ENCODE data around the gene THSD4.
A peak's percentile ranks its signal among the peaks of the same experiment; 100 is the strongest.
"Not testable (repeated sequence)": the region's sequence is repeated elsewhere in the genome, so short reads cannot be mapped to it uniquely, and the experiment has no call there.

Gene THSD4

DNA sequence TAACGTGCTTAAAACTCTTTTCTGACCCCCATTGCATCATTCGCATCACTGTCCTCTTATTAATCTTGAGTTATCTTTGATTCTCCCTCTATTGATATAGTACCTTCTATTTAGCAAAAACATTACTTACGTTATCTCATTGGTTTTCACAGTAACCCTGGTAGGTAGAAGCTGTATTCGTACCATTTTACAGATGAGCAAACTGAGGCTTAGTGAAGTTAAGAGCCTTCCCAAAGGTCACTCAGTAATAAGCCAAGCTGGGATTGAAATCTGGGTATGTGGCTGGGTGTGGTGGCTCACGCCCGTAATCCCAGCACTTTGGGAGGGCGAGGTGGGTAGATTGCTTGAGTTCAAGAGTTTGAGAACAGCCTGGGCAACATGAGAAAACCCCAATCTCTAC is 244.0 kb downstream of the THSD4 start:
- DNase-seq: no peak

DNA sequence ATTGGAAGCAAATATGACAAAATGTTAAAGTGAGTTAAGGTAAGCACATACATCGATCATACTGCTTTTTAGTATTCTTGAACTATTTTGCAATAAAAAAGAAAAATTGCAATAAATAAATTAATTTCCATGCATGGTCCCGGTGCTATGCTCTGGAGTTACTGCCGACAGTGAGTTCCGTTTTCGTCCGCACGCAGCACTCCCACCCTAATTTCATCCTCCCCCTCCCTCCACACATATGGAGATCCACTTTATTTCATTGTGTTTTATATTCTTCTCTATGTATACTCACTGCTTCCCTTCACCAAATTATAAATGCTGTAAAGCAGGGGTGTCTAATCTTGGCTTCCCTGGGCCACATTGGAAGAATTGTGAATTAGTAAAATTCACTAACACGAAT is 247.3 kb downstream of the THSD4 start:
- DNase-seq: no peak

GRCh38 chr15:71362987-71363968 is 248.0 kb downstream of the THSD4 start:
- DNase-seq: no peak

DNA sequence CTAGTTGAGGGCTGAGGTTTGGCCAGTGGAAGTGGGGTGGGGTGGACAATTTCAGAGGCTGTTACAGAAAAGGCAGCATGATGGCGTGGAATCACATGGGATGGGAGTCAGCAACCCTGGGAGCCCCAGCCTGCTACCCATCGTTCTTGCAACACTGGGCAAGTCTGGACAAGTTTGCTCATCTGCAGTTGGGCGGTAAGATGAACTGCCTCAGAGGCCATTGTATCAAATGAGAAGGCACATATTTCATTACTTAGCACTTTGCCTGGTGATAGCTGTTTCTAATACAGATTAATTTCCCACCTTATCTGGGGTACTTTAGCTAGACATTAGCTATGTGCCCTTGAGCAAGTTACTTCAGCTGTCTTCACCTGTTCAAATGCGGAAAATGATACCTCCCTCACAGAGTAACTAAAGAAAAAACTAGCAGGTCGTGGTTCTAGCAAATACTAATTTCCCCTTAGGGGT is 248.9 kb downstream of the THSD4 start:
- no peak for DNase-seq

DNA sequence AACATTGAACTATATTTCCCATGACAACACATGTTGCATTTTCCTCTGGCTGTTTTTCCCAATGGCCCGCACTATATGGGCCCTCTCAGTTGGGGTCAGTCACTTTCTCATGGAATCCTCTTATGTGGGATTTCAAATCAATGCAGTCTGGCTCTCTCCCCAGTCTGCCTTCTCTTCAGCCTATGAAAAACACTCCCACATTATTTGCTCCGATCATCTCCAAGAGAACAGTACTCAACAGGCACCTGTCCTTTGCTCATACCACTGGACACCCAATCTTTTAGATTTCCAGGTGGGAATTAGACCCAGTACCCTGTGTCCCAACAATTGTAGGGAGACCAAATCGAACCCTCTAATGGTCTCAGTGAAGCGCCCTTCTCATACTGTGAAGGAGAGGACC is 251.3 kb downstream of the THSD4 start:
- no peak for DNase-seq

DNA sequence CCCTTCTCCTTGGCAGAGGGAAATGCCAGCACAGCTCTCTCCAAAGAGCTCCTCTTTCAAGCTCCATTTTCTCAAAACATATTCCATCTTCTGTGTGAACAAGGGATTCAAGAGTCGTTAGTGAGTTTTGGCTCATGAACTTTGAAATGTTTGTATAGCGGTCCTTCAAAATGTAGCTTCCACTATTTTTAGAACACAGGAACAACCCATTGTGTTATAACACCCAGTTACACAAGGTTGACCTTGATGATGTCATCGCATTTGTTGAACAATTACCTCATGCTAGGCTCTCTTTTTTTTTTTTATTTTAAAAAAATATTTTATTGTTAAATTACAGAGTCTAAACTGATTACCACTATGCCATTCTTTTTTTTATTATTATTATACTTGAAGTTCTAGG is 251.7 kb downstream of the THSD4 start:
- no peak for DNase-seq

- DNase-seq: not testable (repeated sequence)
Measured at GRCh38 chr15:71367737-71368136, 252.5 kb downstream of the THSD4 start.

DNA sequence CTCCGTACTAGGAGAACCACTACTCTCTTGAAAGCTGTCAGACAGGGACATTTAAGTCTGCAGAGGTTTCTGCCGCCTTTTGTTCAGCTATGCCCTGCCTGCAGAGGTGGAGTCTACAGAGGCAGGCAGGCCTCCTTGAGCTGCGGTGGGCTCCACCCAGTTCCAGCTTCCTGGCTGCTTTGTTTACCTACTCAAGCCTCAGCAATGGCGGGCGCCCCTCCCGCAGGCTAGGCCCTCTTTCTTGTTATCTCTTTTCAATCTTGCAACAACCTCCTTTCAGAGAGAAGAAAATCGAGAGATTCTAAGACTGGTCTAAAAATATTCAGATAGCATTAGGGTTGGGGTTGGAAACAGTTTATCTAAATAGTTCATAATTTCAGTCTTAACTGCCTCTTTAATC is 257.5 kb downstream of the THSD4 start:
- DNase-seq: peak; percentile 45

- no peak for DNase-seq
Measured at GRCh38 chr15:71373917-71374316, 258.6 kb downstream of the THSD4 start.

DNA sequence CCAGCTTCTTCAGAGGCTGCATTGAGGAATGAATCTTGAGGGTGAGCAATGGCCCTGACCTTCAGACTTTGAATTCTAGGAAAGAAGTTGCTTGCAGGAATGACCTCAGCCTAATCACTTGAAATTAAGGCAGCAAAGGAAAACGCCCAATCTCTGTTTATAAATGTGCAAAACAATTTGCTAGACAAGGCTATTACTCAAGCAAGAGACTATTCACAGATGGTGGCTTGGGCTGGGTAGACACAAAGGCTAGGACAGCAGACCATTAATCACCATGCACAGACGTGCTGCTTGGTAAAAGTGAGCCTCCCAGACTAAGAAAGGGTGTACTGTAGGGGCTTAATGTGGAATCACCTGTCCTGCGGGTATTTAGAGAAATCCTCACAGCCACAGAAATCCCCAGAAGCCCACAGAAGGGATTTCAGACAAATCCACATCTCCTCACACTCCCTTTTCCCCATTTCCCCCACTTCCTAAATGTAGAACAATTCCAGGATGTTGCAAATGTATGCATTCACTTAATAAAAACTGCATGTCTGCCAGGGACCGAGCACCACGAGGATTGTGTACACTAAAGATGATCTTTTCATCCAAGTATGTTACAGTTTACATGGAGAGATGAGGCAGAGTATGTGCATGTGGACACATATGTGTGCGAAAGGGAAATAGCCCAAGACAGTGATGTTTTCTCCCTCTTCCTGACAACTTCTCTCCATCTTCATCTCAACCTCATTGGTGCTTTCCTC is 259.5 kb downstream of the THSD4 start:
- DNase-seq: no peak

- no peak for DNase-seq
Measured at GRCh38 chr15:71375934-71376333, 260.7 kb downstream of the THSD4 start.

DNA sequence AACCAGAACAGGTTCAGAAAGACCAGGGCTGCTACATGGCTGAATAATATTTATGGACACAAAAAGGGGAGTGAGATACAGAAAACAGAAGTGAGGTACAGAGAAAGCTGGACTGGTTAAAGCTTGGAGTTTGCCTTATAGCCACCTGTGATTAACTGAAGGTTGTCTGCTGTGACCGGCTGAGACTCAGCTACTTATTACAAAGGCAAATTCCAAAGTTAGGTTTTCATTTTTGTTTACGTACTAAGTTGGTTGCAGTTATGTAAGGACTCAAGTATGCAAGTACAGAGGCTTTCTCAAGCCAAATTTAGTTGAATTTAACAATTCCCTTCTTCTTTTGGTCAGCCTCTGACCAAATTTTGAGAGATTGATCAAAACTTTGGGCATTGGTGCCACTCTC is 264.6 kb downstream of the THSD4 start:
- DNase-seq: no peak

DNA sequence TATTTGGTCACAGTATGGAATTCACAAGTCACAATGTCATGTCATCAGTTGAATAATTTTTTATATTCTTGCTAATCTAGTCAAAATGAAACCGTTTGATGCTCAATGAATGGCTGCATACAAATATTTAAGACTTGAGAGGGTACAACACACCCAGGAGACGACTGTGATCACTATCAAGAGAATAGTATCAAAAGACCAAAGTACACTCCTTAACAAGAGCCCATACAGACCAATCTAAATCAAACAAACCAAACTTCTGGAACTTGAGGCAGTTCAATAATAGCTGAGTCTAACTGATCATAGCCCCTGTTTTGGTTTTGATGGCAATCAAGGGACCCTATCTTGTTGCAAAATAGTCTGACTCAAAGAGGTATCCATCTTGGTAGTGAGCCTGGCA is 265.1 kb downstream of the THSD4 start:
- DNase-seq: no peak

DNA sequence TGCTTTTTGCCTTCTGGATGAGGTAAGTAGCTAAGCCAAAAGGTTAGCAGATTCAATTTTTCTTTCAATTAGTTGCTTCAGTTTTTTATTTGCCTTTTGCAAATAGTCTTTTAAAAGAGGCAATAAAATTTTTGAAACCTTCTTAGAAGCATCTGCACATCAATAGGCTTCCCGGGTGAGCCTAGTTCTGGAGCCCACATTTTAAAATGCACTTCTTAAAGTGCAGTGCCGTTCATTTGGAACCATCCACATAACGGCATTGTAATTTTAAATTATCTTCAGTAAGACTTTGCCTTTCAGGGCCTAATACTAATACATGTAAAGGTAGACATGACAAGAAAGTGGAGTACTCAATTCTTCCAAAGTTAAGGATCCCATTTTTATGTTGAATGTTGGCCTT is 269.2 kb downstream of the THSD4 start:
- no peak for DNase-seq

DNA sequence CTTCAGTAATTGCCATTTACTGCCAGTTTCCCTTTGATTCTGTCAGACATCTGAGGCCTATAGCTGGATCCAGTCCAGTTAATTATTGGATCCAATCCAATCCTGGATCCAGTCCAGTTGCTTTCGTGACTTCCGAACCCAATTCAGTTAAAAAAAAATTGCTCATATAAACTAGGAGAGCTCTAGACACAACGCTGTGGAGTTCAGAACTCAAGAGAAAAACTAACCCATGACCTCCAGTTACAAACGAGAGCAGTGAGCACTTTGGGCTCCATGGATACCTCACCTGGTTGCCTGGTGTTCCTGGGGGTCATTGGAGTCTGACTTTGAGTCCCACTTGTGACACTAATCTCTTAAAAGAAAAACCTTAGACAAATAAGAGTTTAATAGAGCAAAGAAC is 269.8 kb downstream of the THSD4 start:
- no peak for DNase-seq

DNA sequence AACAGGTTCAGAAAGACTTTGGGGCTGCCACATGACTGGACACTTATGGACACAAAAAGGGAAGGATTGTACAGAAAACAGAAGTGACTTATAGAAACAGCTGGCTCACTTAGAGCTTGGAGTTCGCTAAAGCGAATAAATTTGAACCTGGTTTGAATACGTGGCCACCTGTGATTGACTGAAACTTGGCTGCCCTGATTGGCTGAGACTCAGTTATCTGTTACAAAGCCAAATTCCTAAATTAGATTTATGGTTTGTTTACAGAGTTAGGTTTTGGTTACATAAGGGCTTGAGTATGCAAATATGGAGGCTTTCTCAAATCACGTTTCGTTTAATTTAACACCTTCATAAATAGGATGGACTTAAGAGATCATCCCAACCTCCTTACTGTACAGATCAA is 270.2 kb downstream of the THSD4 start:
- no peak for DNase-seq

DNA sequence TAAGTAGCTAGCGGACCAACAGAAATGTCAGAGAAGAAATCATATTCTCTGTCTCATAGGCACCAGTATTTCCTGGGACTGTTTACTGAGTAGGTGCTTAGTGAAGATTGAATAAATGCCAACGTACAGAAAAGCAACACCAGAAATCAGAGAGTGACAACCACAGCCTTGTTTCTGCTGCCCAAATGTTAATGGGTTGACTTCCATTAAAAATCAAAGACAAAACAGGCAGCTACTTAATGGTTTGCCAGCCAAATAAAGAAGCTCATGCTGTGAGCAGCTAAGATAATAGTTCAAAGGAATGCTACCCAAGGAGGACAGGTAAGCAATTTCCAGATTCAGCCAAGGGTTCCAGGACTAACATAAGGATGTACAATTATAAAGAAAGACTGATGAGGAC is 270.7 kb downstream of the THSD4 start:
- DNase-seq: no peak

DNA sequence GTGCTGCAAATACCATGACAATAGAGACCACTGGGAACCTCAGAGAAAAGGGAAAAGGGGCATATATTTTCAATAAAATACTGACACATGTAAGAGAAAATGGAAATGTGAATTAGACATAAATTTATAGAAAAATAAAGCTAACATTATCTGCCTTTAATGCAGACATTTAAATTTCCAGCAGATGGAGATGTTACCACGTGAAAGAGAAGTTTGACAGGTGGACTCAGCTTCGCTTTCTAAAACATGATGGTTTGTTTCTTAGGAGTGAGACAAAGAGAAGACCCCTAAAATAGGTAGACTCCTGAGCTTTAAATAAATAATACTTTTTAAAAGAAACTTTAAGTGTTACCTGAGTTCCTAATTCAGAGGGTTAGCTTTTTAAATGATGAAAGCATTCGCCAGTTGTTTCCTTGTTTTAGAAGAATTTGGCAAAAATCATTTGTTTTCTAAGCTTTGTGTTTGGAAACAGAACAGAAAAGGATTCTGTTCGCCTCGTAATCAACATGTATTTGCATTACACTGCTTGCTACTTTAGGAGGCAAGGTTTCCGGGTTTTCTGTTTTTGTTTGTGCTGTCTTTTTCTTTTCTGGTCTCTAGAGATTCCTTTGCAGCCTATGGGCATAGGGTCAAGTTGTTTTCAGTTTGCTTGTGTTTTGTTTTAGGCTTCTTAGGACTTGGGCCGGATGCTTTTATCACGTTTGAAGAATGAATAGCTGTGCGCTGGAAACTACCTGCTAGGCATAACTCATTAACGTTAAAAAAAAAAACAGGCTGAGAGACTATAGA is 271.4 kb downstream of the THSD4 start:
- peak; percentile 5 for DNase-seq

GRCh38 chr15:71387810-71388209 is 272.5 kb downstream of the THSD4 start:
- no peak for DNase-seq

DNA sequence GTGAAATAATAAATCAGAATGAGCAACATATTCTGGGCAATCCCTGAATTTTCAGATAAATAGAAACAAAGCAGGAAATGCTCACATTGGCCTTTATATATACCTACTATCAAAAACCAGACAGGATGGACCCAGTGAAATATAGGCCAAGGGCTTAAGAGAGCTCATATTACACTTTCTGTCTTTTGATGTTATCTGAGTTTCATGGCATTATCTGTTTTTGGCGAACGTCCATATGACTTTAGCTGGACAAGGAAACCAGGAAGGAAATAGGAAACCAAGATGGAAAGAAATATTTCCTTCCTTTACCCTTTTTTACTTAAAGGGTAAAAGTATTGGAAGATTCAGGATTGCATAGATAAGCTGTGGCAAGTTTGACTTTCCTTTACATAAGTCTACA is 274.8 kb downstream of the THSD4 start:
- no peak for DNase-seq

DNA sequence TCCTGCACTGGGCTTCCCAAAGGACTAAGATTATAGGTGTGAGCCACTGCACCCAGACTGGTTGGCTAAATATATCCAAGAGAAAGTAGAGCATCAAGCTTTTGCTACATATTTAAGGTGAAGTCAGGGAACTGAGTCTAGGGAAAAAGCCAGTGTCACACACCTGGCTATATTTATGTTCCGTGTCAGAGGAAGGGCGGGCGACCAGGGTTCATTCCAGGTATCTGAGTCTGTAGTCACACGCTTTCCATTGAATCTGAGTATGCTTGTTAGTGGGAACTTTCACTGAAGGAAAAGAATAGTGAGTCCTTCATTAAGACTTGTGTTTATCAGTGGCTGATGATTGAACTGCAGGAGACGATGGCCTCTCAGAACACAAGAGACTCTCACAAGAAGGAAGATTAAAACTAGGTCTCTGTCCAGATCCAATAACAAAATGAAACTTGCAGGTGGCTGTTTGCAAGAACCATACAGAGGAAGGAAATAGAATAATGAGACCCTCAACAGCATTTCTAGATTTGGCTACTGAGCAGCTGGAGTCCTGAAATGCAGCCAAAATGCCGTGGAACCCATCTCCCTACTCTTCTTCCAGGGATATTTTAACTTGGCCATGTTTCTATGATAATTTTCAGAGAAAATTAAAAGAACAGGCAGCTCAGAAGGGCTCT is 276.3 kb downstream of the THSD4 start:
- no peak for DNase-seq

- no peak for DNase-seq
Measured at GRCh38 chr15:71392861-71393283, 277.6 kb downstream of the THSD4 start.
